Stimulated activated CD8-positive, alpha-beta memory T cell treated with anti-CD3 and anti-CD28 coated beads, Interleukin-15, amount 100 ng/mL, for 1 hour (primary cell): Measurements from ENCODE around the gene NEK7.

ENCODE experiments used
- DNase-seq: peaks from one replicate; pipeline ENCODE4 v3.0.0-alpha.2; 2020; ENCODE audit warnings: low read depth

NEK7 gene

DNA sequence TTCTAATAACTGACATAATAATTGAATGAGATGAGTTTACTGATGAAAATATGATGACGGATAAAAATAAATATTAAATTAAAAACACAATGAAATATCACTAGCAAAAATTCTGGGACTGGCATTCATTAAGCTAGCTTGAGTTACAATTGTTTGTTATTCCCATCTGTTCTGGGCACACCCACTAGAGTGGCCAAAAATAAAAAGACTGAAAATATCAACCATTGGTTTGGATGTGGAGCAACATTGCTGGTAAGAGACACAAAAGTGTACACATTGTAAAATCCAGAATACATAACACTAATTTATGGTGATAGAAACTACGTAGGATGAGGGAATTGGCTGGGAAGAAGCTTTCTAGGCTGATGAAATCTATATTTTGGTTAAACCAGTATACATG, 9.6 kb upstream of the NEK7 start:
- DNase-seq: no peak

GRCh38 chr1:198150369-198150768, 6.4 kb upstream of the NEK7 start:
- DNase-seq: no peak

GRCh38 chr1:198151688-198152087, 5.1 kb upstream of the NEK7 start:
- no peak for DNase-seq

DNA sequence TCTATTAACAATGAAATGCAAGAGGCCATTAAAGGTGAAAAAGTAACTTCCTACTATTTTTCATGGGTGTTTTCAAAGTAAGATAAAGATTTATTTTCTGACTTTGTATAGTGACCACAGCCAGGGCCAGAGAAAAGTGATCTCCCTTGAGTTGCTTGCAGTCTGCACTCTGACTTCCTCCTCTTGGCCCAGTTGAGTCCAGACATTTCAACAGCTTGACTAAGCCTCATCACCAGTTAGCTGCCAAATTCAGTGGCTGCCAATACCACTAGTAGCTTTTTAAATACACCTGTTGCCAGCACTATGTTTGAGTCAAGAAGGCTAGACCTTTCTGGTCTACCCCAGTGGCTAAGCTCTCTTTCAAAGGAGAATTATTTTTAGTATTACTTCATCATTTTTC, 3.7 kb upstream of the NEK7 start:
- no peak for DNase-seq

DNA sequence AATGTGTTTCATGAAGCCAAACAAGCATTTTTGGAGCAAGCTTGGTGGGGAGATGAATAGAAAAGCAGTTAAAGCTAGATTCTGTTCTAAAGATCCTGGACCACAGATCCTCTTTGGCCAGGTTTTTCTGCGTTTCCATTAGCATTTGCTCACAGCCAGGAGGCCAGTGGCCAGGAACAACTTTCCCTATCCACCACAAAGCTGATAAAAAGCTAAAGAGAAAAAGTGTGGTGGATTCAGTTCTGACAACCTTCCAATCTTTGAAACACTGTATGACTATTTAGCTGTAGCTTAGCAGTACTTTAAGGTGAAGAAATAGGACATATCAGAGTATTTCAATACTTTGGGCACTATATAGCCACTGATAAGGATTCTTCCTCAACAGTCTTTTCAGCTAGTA, 3.0 kb upstream of the NEK7 start:
- no peak for DNase-seq

GRCh38 chr1:198155253-198155652, 1.5 kb upstream of the NEK7 start:
- no peak for DNase-seq

- peak; percentile 49 for DNase-seq
Observed at GRCh38 chr1:198156111-198156744, 570 bp upstream of the NEK7 start.

DNA sequence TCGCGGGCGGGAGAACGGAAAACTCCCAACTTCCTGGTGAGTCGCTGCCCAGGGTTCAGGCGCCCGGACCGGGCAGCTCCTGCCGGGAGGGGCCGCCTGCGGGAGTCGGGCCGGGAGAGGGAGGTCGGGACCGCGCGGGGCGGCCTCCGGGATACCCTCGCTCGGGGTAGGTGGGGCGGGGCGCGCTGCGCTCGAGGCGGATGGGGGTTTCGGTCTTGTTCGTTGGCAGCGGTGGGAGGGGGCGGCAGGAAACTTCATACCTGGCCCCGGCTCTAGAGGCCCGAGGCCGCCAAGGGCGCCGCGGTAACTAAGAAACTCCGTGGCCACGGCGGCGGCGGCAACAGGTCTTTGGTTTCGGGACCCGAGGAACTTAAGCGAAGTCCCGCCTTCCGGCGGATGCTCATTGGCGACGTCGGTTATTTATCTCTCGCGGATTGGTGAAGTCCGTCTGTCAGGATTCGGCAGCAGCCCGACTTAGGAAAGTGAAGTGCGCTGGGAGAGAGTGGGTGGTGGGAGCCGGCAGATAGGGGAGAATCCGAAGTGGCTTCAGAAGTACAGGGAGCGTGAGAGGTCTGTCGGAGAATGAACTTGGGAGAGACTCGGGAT, 546 bp downstream of the NEK7 start:
- DNase-seq: peak; percentile 58

DNA sequence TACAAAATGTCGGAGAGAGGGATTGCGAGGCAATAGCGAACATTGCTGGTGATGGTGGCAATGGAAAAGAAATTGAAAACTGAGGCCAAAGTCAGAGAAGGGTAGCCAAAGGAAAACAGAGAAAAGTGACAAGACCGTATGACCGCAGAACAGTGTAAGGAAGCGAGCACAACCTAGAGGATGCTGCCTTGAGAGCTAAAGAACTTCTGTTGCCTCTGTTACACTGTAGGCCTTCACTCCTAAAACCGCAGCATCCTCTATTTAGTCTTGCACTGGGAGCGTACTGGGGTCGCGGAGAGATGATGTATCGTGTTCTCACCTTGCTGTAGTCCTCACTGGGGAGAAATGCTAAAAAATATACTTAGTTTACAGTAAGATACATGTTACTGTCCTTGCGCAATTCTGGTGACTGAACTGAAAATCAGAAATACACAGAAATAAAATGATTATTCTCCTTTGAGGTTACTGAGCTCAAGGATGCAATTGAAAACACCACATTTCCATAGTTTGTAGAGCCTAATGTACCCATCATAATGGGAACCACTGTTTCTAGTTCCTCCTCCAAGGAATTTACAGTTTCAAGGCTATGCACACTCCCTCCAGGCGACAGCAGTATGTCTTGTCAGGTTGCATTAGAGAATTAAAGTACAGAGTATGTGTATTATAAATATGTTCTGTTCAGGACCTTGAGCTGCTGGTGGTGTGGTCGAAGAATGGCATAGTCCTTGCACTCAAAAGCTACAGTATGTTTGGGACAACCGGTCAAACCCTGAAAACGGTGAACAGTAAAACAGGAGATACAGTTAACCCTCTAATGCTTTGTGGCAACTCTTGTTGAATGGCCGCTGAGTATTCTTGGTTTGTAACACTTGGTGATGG, 1.3 kb downstream of the NEK7 start:
- no peak for DNase-seq

DNA sequence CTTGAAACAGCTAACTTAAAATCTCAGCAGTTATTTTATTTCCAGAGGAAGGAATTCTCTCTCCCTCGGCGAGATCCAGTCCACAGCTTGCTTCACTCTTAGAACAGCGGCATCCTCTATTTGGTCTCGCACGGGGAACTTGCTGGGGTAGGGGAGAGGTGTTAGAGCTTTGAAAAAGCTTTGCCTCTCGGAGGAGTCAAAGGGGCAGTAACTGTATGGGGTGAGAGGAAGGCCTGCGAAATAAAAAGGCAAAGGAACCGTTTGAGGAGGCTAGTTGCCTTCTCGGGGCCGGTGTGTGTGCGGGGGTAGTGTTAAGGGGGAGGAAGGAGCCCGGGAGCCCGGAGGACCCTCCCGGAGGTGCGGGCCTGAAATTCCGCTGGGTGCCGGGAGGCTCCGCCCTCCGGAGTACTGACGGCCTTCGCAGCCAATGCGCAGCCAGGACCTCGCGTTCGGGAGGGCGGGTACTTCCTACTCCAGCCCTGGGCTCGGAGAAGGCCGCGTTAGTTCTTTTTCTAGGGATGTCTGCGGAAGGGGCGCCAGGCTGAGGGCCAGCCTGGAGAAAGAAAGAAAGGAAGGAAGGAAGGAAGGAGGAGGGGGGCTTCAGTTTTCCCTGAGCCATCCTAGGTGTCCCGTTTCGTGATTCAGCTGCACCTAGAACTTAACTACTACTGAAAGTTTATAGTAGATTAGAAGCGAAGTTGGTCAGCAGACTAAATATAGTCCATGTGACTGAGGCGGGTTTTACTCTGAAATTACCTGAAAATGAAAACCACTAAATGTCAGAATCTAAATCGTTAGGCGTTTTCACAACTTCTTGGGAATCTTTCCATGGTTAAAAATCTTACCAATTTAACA, 2.2 kb downstream of the NEK7 start:
- peak; percentile 72 for DNase-seq

DNA sequence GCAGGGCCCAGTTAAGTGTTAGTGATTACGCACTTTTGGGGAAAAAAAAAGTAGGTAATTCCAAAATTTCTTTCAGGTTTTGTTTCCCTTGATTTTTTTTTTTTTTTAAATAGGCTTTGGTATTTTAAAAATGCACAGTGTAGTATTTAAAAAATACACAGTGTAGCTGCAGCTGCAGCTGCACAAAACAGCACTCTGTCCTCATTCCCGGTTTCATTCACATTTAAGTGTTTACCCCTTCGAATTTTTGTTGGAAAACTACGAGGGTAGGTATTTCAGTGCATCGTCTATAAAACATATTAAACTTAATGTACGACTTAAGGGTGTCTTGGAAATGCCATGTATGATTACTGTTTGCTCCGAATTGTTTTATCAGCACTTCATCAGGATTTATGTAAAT, 3.4 kb downstream of the NEK7 start:
- DNase-seq: no peak

DNA sequence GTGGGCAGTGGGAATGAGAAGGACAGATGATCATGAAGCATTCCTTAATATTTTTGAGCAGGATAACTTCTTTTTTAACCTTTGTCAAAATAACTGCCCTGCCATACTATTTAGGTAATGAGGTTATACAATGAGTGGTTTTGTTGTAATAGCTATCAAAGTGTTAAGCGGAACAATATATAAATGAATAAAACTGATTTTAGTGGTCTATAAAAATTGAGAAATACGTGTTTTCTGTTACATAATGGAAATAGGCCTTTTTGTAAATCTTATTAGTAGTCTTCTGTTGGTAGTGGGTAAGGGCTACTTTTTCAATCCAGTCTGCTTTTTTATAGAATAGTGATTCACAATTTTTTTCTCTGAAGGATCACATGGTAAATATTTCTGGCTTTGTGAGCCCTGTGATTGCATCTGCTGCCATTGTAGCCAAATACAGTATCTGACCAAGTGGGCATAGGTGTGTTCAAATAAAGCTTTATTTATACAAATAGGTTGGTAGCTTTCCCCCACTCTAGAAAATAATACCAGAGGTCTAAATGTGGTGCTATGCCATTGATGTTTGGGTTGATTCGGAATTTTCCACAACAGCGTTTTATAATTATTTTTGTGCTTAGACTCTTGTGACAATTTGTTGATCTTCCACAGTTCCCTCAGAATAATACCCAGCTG, 4.3 kb downstream of the NEK7 start:
- no peak for DNase-seq

DNA sequence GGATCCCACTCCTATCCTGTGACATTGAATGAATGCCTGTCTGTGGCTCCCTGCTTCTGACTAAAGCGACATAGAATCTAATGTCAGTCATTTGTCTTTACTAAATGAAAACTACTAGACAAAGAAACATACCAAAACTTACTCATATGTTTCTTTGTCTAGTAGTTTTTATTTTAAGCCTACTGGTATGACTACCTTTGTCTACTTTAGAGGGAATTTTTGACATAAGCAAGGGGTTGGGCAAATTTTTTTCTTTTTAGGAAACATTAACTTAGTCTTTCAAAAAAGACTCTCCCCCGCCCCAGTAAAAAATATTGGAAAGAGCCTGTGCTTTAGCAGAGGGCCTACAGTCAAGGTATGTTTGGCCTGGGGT, 4.9 kb downstream of the NEK7 start:
- no peak for DNase-seq

DNA sequence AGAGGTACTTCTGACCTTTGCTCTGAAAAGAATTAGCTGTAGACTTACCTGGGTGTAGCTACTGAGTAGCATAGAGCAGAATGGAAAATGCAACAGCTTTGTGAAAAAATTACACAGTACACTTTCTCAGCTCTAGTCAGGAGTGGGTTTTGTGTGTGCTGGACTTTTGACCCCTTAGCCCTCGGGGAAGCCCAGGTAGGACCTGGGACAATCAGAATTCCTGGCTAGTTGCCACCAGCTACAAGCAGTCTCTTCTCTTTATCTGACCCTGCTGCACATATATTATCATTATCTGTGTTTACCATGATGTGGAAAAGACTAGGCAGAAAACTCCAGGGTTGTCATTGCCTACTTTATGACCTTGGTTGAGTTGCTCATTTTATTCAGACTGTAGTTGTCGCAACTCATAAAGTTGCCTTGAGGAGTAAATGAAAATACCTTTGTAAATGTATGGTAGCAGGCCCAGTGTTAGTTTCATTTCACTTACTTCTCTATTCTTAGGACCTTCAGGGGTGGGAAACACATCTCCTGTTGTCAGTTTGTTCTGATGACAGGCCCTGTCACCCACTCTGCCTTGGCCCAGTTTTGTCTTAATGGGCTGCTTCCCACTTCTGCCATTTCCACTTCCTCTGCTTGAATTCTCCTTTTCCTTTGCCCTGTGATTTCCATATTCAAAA, 5.4 kb downstream of the NEK7 start:
- DNase-seq: no peak

DNA sequence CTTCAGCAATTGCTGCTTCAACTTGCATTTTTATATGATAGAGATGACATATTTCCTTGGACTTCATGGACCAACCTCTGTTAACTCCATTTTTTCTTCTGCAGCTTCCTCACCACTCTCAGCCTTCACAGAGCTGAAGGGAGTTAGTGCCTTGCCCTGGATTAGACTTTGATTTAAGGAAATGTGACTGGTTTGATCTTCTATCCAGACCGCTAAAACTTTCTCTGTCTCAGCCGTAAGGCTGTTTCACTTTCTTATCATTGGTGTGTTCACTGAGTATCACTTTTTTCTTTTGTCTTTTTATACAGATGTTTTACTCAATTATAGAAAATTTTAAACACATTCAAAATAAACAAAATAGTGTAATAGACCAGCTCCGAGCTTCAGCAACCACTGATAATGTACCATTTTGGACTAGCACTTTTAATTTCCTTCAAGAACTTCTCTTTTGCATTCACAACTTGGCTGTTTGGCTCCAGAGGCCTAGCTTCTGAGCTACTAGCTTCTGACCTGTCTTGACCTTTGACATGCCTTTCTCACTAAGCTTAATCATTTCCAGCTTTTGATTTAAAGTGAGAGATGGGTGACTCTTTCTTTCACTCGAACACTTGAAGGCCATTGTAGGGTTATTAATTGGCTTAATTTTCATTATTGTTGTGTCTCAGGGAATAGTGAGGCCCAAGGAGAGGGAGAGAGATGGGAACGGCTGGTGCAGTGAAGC, 9.3 kb downstream of the NEK7 start:
- DNase-seq: no peak

DNA sequence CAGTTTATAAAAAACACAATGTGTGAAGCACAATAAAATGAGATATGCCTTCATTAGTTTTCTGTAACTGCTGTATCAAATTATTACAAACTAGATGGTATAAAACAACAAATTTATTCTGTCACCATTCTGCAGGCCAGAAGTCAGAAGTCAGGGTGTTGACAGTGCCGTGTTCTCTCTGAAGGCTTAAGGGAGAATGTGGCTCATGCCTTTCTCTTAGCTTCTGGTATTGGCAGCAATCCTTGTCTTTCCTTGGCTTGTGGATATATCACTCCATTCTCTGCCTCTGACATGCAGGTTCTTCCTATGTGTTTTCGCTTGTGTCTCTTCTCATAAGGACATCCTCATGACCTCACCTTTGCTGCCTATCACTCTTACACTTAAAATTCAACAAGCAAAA, 10.1 kb downstream of the NEK7 start:
- no peak for DNase-seq

- no peak for DNase-seq
Observed at GRCh38 chr1:198167436-198167934, 10.7 kb downstream of the NEK7 start.

DNA sequence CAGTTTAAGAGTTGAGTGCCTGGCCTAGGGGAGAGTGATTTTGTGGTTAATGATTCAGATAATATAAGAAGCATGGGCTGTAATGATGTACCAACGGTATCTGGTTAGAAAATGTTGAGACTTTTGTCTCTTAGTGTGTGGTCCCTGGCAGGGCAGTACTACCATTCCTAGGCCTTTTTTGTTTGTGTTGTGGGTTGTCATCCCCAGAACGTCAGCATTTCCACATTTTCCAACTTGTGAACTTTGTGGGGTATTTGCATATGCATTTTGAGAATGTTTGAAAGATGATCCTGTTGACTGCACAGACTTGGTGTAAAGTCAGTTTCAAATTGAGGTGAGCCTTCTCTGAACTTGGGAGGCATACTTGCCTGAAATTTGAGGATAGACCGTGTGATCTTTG, 11.4 kb downstream of the NEK7 start:
- no peak for DNase-seq

- no peak for DNase-seq
Observed at GRCh38 chr1:198169672-198170071, 12.9 kb downstream of the NEK7 start.
